SK-N-MC (cell line): ENCODE results near the gene CTBP1.
"Not testable (repeated sequence)": the region's sequence is repeated elsewhere in the genome, so short reads cannot be mapped to it uniquely, and the experiment has no call there.

Experiments
- DNase-seq: peaks from one replicate; pipeline ENCODE4 v3.0.0-alpha.2; 2011; ENCODE audit warnings: low read depth, low spot score
- H3K27ac ChIP-seq: fragments of 200-600 bp; sonication (generic); 2 replicates; pipeline ENCODE4 v1.5.1; 2016; ENCODE audit warnings: mixed run types
- H3K36me3 ChIP-seq: fragments of 200-600 bp; sonication (generic); 2 replicates; pipeline ENCODE4 v1.6.1; 2017; ENCODE audit warnings: antibody characterized with exemption, low read length, mixed read lengths; ENCODE audit not compliant: insufficient read depth
- H3K4me3 ChIP-seq: fragments of 200-600 bp; sonication (generic); 2 replicates; pipeline ENCODE4 v1.5.1; 2016
- H3K9ac ChIP-seq: fragments of 200-600 bp; sonication (generic); 2 replicates; pipeline ENCODE4 v1.8.0; 2017; ENCODE audit warnings: mixed run types, mixed read lengths; ENCODE audit not compliant: insufficient read length
- H3K9me3 ChIP-seq: fragments of 200-600 bp; sonication (generic); 2 replicates; pipeline ENCODE4 v1.6.1; 2017; ENCODE audit warnings: low read depth, mild to moderate bottlenecking, antibody characterized with exemption, low read length, moderate library complexity, mixed read lengths
- EZH2 ChIP-seq: fragments of 200-600 bp; sonication (generic); IDR thresholded peaks from one replicate; pipeline ENCODE4 v1.6.1; 2017; ENCODE audit warnings: antibody characterized with exemption
- FOXP2 ChIP-seq: optimal IDR thresholded peaks from 2 replicates; pipeline ENCODE3; 2011; ENCODE audit warnings: mild to moderate bottlenecking, moderate library complexity; ENCODE audit not compliant: insufficient read depth; ENCODE audit errors: extremely low read length, control extremely low read depth
- POLR2AphosphoS5 ChIP-seq: IDR thresholded peaks from 2 replicates; pipeline ENCODE4 v1.6.1; 2012; ENCODE audit warnings: mild to moderate bottlenecking, low read depth, low read length, borderline replicate concordance

Gene CTBP1

GRCh38 chr4:1237981-1238675, 10.8 kb downstream of the CTBP1 start:
- Histone ChIP-seq H3K27ac (no peak overlapping the region), H3K36me3 (peaks cover 52% of the 10 kb centered on the region), H3K4me3 (no peak overlapping the region), H3K9ac (no peak overlapping the region), H3K9me3 (no peaks in the 10 kb centered on the region)
- no peak for DNase-seq
- TF ChIP-seq FOXP2: no peak
- TF ChIP-seq POLR2AphosphoS5: no peak
- no peak for TF ChIP-seq EZH2

GRCh38 chr4:1237261-1237660, 11.7 kb downstream of the CTBP1 start:
- H3K4me3 ChIP-seq, H3K27ac ChIP-seq, H3K9me3 ChIP-seq, DNase-seq, H3K9ac ChIP-seq: not testable (repeated sequence)
- H3K36me3 ChIP-seq: peaks cover 57% of the 10 kb centered on the region

DNA sequence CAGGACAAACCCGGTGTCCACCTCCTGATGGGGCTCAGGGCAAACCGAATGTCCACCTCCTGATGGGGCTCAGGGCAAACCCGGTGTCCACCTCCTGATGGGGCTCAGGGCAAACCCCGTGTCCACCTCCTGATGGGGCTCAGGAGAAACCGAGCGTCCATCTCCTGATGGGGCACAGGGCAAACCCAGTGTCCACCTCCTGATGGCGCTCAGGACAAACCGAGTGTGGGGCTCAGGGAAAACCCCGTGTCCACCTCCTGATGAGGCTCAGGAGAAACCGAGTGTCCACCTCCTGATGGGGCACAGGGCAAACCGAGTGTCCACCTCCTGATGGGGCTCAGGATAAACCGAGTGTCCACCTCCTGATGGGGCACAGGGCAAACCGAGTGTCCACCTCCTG, 12.1 kb downstream of the CTBP1 start:
- H3K9me3 ChIP-seq, H3K27ac ChIP-seq, H3K4me3 ChIP-seq, DNase-seq, H3K9ac ChIP-seq: not testable (repeated sequence)
- H3K36me3 ChIP-seq: peaks cover 59% of the 10 kb centered on the region

- H3K4me3 ChIP-seq: no peak overlapping the region
- no peak overlapping the region for H3K27ac ChIP-seq
- H3K9me3 ChIP-seq: no peaks in the 10 kb centered on the region
- peaks cover 58% of the 10 kb centered on the region for H3K36me3 ChIP-seq
- no peak overlapping the region for H3K9ac ChIP-seq
- no peak for DNase-seq
- TF ChIP-seq FOXP2: no peak
- TF ChIP-seq EZH2: no peak
- no peak for TF ChIP-seq POLR2AphosphoS5
Measured at GRCh38 chr4:1236103-1236641, 12.8 kb downstream of the CTBP1 start.

- peaks cover 58% of the 10 kb centered on the region for H3K36me3 ChIP-seq
- H3K9ac ChIP-seq: no peak overlapping the region
- no peak for DNase-seq
- H3K9me3 ChIP-seq: no peaks in the 10 kb centered on the region
- H3K4me3 ChIP-seq: no peak overlapping the region
- no peak for TF ChIP-seq EZH2
- TF ChIP-seq FOXP2: no peak
- TF ChIP-seq POLR2AphosphoS5: no peak
- H3K27ac ChIP-seq: peak overlapping the region; percentile 9; the same call in 1 of the 2 replicates
Measured at GRCh38 chr4:1235381-1236102, 13.4 kb downstream of the CTBP1 start.

DNA sequence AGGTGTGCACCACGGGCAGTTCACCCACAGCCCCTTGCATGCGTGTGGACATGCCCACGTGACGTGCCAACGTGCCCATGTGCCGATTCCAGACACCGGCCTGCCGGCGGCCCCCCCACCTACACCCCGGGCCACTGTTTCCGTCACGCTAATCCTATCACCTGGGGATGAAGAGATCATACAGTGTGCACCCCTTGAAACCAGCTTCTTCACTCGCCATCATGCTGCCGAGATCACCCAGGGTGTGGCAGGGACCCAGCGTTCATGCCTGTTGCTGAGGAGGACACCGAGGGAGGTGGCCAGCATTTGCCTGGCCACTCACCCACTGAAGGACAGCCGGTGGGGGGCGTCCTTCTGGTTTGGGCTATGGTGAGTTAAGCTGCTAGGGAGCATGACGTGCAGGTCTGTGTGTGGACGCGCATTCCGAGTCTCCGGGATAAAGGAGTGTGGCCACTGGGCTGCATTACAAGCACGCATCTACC, 14.1 kb downstream of the CTBP1 start:
- no peak for DNase-seq

GRCh38 chr4:1234309-1234695, 14.6 kb downstream of the CTBP1 start:
- peak overlapping the region; percentile 2 for H3K27ac ChIP-seq
- peak; percentile 51 for DNase-seq
- no peak overlapping the region for H3K9ac ChIP-seq
- no peaks in the 10 kb centered on the region for H3K9me3 ChIP-seq
- TF ChIP-seq FOXP2 (peak; percentile 94), EZH2 (no peak), POLR2AphosphoS5 (no peak; the same call in 1 of the 2 replicates)
- peak overlapping the region; percentile 35 for H3K4me3 ChIP-seq
- peaks cover 56% of the 10 kb centered on the region for H3K36me3 ChIP-seq

More for the DNA sequence above, 14.1 kb downstream of the CTBP1 start:
- Histone ChIP-seq H3K9ac (no peak overlapping the region), H3K36me3 (peaks cover 61% of the 10 kb centered on the region), H3K9me3 (no peaks in the 10 kb centered on the region), H3K27ac (peak overlapping the region; percentile 2), H3K4me3 (peak overlapping the region; percentile 35)
- no peak for TF ChIP-seq FOXP2

DNA sequence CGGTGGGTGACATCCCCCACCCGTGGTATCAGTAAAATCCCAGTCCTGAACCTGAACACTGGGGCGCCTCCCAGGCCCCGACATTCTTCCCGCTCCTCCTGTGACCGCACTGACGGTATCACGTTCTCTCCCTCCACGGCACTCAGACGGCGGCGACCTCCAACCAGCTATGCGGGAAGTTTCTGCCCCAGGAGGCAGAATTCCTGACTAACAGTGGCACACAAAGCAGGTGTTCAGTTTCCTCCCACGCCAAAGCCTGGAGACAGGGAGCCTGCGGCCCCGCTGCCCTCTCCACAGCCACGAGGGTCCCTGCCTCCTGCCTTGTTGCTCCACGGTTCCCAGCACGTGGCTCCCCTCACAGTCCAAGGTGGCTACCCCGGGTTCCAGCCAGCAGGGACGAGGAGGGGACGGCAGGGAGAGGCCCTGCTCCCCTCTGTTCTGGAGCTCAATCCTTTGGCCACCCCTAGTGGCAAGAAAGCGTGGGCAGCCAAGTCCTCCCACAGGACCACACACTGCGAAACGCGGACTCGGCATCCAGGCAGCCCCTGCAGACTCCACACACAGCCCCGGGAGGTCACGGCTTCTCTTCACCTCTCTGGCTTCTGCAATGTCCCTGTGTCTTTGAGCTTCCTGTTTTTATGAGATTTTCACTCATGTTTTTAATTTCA, 15.2 kb downstream of the CTBP1 start:
- H3K36me3 ChIP-seq: peaks cover 58% of the 10 kb centered on the region
- H3K9me3 ChIP-seq: no peaks in the 10 kb centered on the region
- no peak for TF ChIP-seq POLR2AphosphoS5
- no peak for TF ChIP-seq EZH2
- no peak for TF ChIP-seq FOXP2
- no peak overlapping the region for H3K4me3 ChIP-seq
- H3K27ac ChIP-seq: peak overlapping the region; percentile 2; the same call in 1 of the 2 replicates
- H3K9ac ChIP-seq: no peak overlapping the region
- no peak for DNase-seq
